GM18519 (cell line): Measurements from ENCODE around the gene EFHC1.
A peak's percentile ranks its signal among the peaks of the same experiment; 100 is the strongest.
"Not testable (repeated sequence)": the region's sequence is repeated elsewhere in the genome, so short reads cannot be mapped to it uniquely, and the experiment has no call there.

ENCODE experiments used
- ATAC-seq: cut with Tn5 transposase; IDR thresholded peaks from one replicate; pipeline ENCODE4 v1.9.1; 2021; ENCODE audit warnings: mild to moderate bottlenecking, moderate library complexity; ENCODE audit not compliant: unreplicated experiment, low FRiP score

The EFHC1 gene, protein sequence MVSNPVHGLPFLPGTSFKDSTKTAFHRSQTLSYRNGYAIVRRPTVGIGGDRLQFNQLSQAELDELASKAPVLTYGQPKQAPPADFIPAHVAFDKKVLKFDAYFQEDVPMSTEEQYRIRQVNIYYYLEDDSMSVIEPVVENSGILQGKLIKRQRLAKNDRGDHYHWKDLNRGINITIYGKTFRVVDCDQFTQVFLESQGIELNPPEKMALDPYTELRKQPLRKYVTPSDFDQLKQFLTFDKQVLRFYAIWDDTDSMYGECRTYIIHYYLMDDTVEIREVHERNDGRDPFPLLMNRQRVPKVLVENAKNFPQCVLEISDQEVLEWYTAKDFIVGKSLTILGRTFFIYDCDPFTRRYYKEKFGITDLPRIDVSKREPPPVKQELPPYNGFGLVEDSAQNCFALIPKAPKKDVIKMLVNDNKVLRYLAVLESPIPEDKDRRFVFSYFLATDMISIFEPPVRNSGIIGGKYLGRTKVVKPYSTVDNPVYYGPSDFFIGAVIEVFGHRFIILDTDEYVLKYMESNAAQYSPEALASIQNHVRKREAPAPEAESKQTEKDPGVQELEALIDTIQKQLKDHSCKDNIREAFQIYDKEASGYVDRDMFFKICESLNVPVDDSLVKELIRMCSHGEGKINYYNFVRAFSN

DNA sequence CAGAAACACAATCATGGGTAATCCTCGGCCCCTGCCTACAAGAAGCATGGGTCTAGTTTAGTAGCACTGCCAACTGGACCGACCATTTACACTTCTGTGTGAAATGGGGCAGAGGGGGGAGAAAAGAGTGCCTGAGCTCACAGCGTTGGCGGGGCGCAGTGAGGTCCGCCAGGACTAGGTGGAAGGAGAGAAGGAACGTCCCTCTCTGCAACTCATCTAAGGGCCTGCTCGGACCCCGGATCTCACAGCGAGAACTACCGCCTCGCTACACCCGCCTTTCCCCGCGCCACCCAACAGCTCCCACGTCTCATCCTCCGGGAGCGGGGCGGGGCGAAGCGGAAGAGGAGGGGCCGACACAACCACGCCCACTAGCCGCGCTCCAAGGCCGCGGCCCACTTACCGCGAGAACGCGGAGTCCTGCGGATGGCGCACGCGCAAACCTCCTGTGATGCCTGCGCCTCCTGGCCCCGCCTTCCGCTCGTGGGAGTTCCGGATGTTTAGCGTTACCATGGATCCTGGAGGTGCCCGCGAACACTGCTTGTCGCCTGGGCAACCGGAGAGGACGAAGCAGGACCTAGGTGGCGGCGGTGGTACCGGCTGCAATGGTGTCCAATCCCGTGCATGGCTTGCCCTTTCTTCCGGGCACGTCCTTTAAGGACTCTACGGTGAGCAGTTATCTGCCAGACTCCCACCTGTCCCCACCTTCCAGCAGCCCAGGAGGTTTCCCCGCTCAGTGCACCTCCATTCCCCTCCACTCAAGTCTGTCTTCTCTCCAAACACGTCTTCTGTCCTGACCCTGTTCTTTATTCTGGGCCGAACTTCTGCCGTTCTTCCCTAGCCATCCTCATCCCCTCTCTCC, at the start of gene EFHC1:
Gene EFHC1 (plus strand): TSS at position 534 of the 859 bp plus-strand sequence. CDS start 69 bp downstream, at position 603.
- peak; percentile 93 for ATAC-seq

DNA sequence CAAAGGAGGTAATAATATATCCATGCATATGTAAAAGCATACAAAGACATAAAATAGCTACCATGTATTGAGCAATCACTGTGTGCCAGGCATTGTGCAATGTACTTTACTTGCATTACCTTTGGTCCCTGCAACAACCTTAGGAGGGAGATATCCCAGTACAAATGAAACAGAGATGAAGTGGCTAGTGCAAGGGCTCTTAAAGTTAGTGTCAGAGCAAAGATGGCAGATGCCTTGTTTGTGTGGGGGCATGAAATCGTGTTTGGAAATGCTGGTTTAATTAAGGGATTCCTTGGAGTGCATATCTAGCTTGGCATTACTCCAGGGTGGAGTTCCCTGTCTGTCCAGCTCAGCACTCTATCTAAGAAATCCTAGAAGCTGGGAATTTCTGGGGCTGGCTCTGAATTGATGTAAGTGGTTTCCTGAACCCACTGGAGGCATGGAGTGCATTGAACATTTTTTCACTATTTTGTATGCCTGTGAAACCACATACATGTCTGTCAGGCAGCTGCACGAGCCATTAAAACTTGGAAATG, 48.4 kb upstream of the EFHC1 start:
- no peak for ATAC-seq

DNA sequence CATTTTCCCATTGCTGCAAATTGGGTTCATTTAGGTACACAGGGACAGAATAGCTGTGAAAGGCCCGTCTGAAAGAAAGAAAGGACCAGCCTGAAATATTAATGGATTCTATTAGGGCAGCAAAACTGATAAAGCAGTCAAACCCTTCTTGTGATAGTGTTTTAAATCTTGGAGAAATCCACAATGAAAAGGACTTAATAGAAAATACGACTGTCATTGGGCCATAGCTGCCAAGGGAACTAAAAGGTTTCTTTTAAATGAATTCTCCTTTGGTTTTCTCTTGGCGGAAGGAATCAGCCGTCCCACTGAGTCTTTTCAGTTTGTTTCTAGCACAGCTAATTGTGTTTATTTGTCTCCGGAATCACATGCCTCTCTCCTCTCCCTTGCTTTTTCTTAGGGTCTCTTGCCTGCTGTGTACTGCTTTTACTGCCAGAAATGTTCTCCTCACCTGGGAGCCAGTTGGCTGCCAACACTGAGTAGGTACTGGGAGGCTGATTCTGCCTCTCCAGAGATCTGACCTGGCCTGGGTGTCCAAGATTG, 46.9 kb upstream of the EFHC1 start:
- no peak for ATAC-seq

DNA sequence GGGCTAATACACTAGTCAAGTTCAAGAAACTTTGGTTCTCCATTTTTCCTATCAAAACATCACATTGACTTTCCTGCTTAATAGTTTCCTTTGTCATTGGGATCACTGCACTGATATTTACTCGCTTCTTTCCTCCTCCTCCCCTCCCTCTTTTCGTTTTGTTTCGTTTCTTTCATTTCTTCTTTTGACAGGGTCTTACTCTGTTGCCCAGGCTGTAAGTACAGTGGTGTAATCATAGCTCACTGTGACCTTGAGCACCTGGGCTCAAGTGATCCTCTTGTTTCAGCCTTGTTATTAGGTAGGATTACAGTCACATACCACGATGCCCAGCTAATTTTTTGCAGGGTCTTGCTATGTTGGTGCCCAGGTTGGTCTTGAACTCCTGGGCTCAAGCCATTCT, 45.9 kb upstream of the EFHC1 start:
- no peak for ATAC-seq

DNA sequence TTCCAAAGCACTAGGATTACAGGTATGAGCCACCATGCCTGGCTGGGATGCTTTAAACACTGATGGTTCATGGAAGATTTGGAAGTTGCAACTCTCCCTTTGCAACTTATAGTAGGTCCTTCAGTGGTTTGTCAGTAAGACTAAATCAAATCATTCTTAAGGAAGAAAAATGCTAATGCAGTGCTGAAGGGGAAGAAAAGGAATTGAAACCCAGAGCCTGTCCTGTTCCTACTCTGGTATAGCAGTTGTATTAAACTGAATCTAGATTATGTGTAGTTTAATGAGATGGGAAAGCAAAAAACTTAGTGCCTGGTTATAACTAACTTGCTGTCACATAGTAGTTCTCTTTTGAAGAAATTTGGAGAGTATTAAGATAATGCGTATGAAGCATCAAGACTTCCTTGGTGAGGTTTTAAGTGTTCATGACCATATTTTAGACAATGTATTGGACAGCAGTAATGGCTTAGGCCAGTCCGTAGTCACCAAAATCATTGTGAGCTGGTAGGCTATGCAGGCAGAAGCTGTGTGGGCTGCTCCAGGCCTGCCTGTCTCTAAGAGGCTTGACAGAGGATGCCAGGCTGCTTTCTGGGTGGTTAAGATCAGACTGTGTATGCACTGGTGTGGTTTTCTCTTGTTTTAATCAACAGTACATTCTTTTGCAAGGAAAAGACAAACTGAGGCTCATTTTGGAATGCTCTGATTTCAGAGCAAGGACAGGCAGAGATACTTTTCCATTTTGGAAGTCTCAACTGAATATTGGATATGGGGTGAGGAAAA, 44.2 kb upstream of the EFHC1 start:
- no peak for ATAC-seq

DNA sequence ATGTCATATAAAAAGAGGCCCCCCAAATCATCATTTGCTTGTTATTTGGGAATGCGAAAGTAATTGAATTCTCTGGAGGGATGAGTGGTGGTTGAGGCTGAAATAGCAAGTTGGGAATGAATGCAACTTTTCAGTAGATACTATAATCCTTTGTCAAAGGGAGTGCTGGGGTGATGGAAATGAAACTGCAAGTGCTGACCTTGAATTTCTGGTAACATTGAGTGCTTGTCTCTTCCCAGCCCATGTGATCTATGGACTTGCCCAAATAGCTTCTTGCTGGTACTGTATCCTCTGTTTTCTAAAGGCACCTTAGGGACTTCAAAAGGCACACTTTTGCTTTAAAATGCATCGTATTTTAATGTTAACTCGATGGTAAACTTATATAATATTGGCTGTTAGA, 43.4 kb upstream of the EFHC1 start:
- ATAC-seq = no peak

DNA sequence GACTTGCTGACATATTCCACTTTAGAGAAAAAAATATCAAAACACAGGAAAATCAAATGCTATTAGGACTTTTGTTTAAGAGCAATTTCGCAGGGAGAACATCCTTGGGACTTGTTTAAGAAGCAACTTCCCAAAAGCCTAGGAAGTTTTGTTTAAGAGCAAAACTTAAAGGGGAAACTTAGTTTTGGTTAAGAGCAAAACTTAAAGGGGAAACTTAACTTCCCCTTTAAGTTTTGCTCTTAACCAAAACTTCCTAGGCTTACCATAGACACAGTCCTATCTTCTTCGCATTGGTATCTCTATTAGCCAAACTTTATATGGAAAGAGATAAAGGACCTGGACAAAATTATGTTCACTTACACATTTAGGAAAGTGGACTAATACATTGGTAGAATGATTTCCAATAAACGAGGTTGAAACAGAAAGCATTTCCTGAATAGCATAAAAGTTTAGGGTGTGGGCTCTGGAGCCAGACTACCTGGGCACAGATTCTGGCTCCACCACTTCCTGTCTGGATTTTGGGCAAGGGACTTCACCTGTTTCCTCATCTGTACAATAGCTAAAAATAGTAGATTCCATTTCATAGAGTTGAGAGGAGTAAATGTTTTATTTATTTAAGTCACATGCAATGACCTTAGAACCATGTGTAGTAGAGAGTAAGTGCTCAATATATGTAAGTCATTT, 42.5 kb upstream of the EFHC1 start:
- peak; percentile 53 for ATAC-seq

DNA sequence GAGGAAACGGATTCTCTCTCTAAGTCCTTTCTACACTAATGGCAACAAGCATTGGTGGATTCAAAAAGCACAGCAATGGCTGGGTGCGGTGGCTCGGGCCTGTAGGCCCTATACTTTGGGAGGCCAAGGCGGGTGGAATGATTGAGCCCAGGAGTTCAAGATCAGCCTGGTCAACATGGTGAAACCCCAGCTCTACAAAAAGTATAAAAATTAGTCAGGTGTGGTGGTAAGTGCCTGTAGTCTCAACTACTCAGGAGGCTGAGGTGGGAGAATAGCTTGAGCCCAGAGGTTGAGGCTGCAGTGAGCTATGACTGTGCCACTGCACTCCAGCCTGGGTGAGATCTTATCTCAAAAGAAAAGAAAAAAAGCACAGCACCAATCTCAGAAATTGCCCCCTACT, 38.9 kb upstream of the EFHC1 start:
- ATAC-seq = no peak

DNA sequence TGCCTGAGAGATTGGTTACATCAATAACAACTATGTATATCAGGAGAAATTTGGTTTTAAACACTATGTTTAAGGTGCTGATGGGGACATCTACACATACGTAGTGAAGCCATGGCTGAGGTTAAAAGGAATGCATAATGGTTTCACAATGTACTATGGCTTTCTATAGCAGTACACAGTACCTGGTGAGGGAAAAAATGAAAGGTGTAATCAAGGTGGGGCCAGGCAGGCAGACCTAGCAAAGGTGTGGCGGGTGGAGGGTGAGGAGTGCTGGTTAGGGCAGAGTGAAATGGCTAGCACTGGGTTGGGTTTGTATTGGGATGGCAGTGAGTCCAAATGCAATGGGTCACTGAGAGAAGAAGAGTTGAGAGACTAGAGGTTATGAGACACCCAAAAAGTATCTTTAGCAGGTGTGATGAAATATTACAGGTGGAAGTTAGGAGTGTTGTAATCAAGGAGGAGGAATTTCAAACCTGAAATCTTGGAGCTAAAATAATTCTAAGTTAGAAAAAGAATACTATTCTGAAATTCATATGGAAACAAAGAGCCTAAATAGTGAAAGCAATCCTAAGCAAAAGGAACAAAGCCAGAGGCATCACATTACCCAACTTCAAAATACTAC, 35.9 kb upstream of the EFHC1 start:
- no peak for ATAC-seq

DNA sequence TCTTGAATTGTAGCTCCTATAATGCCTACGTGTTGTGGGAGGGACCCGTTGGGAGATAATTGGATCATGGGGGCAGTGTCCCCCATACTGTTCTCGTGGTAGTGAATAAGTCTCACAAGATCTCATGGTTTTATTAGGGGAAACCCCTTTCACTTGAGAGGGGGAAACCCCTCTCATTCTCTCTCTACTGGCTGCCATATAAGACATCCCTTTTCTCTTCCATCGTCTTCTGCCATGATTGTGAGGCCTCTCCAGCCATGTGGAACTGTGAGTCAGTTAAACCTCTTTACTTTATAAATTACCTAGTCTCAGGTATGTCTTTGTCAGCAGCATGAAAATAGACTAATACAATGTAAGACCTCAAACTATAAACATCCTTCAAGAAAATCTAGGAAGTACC, 35.1 kb upstream of the EFHC1 start:
- no peak for ATAC-seq

DNA sequence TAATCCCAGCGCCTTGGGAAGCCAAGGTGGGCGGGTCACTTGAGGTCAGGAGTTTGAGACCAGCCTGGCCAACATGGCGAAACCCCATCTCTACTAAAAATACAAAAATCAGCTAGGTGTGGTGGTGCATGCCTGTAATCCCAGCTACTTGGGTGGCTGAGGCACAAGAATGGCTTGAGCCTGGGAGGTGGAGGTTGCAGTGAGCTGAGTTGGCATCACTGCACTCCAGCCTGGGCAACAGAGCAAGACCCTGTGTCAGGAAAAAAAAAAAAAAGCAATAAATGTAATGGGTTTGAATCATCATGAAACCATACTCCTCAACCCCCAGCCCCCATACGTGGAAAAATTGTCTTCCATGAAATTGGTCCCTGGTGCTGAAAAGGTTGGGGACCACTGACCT, 32.0 kb upstream of the EFHC1 start:
- ATAC-seq = not testable (repeated sequence)

DNA sequence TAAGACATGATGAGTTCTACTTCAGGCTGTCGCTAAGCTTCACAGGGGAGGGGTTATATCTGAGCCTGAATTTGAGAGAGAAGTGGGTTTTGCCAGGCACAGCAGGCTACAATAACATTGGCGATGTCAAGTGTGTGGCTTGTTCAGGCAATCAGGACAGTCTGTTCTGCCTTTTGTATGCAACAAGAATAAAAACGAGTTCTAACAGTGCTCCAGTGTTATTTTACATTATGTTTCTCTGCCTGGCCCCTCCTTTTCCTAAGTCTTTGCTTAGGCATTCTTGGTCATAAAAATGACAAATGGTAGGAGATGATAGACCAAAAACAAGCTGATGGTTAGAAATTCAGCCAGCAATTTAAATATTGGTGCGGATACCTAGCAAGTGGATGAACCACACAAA, 31.4 kb upstream of the EFHC1 start:
- no peak for ATAC-seq

DNA sequence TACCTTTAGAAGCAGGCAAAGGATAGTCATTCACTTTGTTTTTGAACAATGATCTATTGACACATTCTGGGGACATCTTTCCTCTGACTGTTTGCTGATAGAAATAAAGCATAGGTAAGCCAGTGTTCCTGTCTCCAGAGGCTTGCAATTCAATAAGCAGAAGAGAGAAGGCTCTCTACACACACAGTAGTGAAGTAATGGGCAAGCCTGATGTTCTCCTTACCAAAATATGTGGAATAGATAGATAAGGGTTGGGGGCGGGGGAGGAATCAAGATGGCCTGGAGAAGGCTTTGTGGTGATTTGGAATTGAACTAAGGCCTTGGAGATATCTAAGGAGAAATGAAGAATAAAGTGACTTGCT, 30.9 kb upstream of the EFHC1 start:
- ATAC-seq = no peak

DNA sequence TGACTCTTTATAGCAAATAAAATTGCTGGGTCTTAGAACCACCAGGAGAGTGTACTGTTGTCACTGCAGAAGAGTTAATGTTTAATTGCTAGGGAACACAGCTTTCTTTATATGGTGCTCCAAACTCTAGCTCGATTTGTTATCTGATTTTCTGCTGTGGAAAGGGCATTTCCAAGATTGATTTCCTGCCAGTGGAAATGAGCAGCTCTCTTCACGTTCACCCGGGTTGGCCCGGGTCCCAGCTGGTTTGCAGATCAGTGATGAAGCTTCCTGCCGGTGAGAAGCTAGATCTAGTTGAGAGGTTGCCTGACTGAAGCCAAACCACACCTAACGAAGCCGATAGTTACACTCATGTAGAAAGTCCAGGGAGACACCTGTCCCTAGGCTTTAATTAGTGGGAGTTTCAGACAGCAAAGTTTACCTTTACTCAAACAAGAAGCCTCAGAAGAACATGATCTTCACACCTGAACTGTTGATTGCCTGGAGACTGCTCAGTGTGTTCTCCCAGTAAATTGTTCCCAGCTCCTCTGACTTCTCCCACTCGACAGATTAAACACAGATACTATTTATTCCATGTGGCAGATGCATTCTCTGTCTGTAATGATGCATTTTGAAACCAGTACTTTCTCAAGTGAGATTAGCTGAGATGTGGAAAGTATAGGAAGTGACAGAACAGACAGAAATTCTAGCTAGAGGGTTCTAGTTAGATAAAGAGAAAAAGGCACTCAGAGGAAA, 30.3 kb upstream of the EFHC1 start:
- peak; percentile 55 for ATAC-seq

DNA sequence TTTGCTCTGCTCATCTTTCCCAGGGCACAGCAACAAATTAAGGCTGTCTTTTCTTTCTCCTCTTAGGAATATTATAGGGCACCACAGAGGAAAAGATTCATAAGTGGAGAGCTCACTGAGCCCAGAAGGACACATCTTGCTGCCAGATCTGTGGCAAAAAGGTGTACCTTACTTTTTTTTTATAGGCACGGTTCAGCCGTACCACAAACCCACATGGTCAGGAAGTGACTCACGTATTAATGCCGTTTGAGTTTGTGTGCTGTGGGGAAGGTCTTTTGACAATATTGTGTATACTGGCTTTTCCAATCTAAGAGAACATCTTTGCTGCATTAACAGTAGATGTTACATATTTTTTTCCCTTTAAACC, 29.8 kb upstream of the EFHC1 start:
- peak; percentile 30 for ATAC-seq

DNA sequence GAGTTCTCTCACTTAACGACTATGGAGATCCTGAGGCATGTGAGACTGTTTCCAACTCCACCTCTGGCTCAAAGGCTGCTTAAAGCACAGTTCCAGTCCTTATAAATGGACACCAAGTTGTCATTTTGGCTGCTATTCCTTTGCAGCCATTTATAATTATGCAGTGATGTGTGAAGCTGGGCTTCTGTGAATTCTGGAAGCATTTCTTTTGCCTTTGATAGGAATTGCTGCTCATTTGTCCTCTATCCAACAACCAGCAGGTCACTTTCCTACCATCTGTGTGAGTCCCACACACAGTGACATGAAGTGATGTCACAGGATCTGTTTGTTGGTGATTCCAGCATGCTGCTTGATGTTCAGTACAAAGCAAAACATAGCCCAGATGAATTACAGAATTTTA, 28.5 kb upstream of the EFHC1 start:
- no peak for ATAC-seq

DNA sequence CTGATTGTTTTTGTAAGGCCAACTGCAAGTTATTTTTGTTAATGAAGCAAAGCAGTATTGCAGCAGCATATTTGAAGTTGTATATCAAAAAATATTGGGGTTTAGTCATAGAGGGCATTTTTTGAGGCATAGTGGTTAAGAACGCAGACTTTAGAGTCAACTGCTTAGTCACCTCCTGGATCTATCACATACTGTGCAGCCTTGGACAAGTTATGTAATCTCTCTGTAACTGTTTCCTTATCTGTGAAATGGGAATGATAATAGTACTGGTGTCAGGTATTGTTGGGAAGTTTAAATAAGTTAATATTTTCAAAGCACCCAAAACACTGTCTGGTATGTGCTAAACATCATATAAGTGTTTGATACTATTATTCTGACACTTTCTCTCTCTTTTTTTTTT, 27.2 kb upstream of the EFHC1 start:
- ATAC-seq = no peak

DNA sequence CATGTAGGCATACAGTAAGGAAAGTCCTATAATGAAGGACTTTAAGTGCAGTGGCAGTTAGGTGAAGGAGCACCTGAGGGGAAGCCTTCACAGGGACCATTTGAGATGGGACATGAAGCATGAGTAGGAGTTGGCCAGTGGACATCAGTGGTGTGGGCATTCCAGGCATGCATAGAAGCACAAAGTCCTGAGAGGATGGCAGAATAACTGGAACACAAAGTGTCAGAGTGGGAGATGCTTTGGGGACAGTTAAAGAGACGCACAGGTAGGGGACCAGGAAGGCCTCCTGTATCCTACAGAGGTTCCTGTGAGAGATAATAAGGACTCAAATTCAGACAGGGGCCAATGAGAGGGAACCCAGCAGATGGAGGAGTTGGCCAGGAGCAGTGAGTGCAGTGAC, 26.4 kb upstream of the EFHC1 start:
- no peak for ATAC-seq
